Measurements from ENCODE around the gene SNRPD1. TPM values are rescaled to one million over a fixed set of nuclear protein-coding genes. Genes with fewer than 3 reads are reported as not detected.

Gene SNRPD1
- total RNA-seq, result 13.5 and 14.0 TPM in 2 replicates

GRCh38 chr18:21612125-21613039, at the start of gene SNRPD1:
Gene SNRPD1, plus strand, starts transcription at chr18:21612314. Its CDS starts 116 bp downstream, at chr18:21612430.

GRCh38 chr18:21600526-21601410, 11.3 kb upstream of the SNRPD1 start, which contains the start of gene ESCO1:
Gene ESCO1, minus strand, starts transcription at chr18:21600704. Its CDS starts 25,861 bp downstream, at chr18:21574843.

Other genes starting within 250 kb of the SNRPD1 start
- gene ESCO1, start 11.6 kb upstream of the SNRPD1 start, total RNA-seq, result 5.8 and 10.9 TPM in 2 replicates
- 2.4 and 8.0 TPM in 2 replicates for gene ABHD3, start 92.5 kb downstream of the SNRPD1 start, total RNA-seq
- 50.0 and 78.3 TPM in 2 replicates for gene MIB1, start 128.5 kb downstream of the SNRPD1 start, total RNA-seq